ENCODE measurements around the gene ZNF407. TPM values are rescaled to one million over a fixed set of nuclear protein-coding genes. Genes with fewer than 3 reads are reported as not detected.

The ZNF407 gene
- total and polyA plus RNA-seq, 2 experiments from 2014 or later = 2.1 to 10.4 TPM

DNA sequence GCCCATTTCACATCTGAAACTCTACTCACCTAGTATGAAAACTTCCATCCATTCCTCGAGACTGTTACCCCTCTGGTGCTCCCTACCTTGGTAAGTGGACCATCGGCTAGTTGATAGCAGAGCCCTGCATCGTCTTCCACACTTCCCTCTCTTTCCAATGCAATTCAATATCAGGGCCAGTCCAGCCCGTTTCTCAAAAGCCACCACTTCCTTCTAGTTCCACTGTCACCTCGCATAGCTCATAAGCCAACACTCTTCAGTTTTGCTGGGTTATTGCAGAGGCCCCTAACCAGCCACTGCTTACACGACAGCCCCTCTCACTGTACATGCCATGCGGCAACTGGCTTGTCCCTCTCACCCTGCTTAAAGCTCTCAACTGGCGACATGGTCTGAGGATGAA is 10.2 kb upstream of the ZNF407 start (continued):
- TF ChIP-seq EZH2 (IDR thresholded peaks at IDR 0.05; ENCODE audit: low read depth, unreplicated experiment) (no peak), ZNF331 (CRISPR knock-in tag; IDR thresholded peaks at IDR 0.05; ENCODE audit: low read depth) (no peak), JUNB (IDR thresholded peaks at IDR 0.05; ENCODE audit: unreplicated experiment) (no peak)

DNA sequence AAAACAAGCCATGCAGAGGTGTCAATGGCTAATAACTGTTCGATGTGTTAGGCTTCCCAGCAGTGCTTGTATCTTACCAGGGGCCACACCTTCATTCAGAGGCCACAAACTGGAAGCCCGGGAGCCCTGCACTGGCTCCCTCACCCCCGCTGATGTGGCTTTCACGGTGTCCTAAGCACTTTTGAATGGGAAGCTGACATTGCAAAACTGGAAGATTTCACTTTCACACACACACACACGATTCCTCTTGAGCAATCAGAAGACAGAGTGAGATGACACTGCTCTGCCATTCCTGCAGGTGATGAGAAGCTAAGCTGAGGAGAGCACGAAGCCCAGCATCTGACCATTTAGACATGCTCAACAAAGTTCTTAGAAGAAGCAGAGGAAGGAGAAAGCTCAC is 8.6 kb upstream of the ZNF407 start:
- Histone ChIP-seq H4K20me1 (replicated peaks; ENCODE audit: insufficient read depth) (no peaks in the 10 kb centered on the region; the same call in 1 of the 2 replicates), H3F3A (replicated peaks; ENCODE audit: low read depth) (no peaks in the 10 kb centered on the region), H3K4me1 (ENCODE audit: insufficient read depth) (no peaks in the 10 kb centered on the region), H3K36me3 (ENCODE audit: insufficient read depth) (no peaks in the 10 kb centered on the region), H3K79me2 (replicated peaks; ENCODE audit: insufficient read depth) (no peaks in the 10 kb centered on the region), H3K27ac (ENCODE audit: low read depth) (no peak overlapping the region), H3K27me3 (ENCODE audit: insufficient read depth) (peaks cover 26% of the 10 kb centered on the region; the same call in 1 of the 2 replicates), H3K4me3 (no peak overlapping the region), H2AFZ (no peak overlapping the region), H3K4me2 (no peak overlapping the region), H3K9me2 (ENCODE audit: insufficient read depth) (no peaks in the 10 kb centered on the region)
- no peak for ATAC-seq
- Mint-ChIP-seq H3K27ac (no peak overlapping the region), H3K27me3 (ENCODE audit: insufficient read depth, low read depth, poor library complexity) (no peaks in the 10 kb centered on the region), H3K4me3 (no peak overlapping the region), H3K36me3 (ENCODE audit: low read depth) (peaks cover 12% of the 10 kb centered on the region; the same call in 2 of the 3 replicates), H3K4me1 (no peaks in the 10 kb centered on the region; the same call in 2 of the 3 replicates), H3K9me3 (no peaks in the 10 kb centered on the region; the same call in 2 of the 3 replicates)
- TF ChIP-seq, protein P1, sequence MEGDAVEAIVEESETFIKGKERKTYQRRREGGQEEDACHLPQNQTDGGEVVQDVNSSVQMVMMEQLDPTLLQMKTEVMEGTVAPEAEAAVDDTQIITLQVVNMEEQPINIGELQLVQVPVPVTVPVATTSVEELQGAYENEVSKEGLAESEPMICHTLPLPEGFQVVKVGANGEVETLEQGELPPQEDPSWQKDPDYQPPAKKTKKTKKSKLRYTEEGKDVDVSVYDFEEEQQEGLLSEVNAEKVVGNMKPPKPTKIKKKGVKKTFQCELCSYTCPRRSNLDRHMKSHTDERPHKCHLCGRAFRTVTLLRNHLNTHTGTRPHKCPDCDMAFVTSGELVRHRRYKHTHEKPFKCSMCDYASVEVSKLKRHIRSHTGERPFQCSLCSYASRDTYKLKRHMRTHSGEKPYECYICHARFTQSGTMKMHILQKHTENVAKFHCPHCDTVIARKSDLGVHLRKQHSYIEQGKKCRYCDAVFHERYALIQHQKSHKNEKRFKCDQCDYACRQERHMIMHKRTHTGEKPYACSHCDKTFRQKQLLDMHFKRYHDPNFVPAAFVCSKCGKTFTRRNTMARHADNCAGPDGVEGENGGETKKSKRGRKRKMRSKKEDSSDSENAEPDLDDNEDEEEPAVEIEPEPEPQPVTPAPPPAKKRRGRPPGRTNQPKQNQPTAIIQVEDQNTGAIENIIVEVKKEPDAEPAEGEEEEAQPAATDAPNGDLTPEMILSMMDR (conservative IDR thresholded peaks at IDR 0.05; ENCODE audit: low read depth in 2 of 2) = no peak
- TF ChIP-seq STAT1 (IDR thresholded peaks at IDR 0.05; ENCODE audit: unreplicated experiment) (no peak), ZNF114 (CRISPR knock-in tag; IDR thresholded peaks at IDR 0.05) (no peak), NANOG (IDR thresholded peaks at IDR 0.05; ENCODE audit: borderline replicate concordance) (no peak), EZH2phosphoT487 (IDR thresholded peaks at IDR 0.05; ENCODE audit: unreplicated experiment) (no peak)
- TF ChIP-seq, protein P2, sequence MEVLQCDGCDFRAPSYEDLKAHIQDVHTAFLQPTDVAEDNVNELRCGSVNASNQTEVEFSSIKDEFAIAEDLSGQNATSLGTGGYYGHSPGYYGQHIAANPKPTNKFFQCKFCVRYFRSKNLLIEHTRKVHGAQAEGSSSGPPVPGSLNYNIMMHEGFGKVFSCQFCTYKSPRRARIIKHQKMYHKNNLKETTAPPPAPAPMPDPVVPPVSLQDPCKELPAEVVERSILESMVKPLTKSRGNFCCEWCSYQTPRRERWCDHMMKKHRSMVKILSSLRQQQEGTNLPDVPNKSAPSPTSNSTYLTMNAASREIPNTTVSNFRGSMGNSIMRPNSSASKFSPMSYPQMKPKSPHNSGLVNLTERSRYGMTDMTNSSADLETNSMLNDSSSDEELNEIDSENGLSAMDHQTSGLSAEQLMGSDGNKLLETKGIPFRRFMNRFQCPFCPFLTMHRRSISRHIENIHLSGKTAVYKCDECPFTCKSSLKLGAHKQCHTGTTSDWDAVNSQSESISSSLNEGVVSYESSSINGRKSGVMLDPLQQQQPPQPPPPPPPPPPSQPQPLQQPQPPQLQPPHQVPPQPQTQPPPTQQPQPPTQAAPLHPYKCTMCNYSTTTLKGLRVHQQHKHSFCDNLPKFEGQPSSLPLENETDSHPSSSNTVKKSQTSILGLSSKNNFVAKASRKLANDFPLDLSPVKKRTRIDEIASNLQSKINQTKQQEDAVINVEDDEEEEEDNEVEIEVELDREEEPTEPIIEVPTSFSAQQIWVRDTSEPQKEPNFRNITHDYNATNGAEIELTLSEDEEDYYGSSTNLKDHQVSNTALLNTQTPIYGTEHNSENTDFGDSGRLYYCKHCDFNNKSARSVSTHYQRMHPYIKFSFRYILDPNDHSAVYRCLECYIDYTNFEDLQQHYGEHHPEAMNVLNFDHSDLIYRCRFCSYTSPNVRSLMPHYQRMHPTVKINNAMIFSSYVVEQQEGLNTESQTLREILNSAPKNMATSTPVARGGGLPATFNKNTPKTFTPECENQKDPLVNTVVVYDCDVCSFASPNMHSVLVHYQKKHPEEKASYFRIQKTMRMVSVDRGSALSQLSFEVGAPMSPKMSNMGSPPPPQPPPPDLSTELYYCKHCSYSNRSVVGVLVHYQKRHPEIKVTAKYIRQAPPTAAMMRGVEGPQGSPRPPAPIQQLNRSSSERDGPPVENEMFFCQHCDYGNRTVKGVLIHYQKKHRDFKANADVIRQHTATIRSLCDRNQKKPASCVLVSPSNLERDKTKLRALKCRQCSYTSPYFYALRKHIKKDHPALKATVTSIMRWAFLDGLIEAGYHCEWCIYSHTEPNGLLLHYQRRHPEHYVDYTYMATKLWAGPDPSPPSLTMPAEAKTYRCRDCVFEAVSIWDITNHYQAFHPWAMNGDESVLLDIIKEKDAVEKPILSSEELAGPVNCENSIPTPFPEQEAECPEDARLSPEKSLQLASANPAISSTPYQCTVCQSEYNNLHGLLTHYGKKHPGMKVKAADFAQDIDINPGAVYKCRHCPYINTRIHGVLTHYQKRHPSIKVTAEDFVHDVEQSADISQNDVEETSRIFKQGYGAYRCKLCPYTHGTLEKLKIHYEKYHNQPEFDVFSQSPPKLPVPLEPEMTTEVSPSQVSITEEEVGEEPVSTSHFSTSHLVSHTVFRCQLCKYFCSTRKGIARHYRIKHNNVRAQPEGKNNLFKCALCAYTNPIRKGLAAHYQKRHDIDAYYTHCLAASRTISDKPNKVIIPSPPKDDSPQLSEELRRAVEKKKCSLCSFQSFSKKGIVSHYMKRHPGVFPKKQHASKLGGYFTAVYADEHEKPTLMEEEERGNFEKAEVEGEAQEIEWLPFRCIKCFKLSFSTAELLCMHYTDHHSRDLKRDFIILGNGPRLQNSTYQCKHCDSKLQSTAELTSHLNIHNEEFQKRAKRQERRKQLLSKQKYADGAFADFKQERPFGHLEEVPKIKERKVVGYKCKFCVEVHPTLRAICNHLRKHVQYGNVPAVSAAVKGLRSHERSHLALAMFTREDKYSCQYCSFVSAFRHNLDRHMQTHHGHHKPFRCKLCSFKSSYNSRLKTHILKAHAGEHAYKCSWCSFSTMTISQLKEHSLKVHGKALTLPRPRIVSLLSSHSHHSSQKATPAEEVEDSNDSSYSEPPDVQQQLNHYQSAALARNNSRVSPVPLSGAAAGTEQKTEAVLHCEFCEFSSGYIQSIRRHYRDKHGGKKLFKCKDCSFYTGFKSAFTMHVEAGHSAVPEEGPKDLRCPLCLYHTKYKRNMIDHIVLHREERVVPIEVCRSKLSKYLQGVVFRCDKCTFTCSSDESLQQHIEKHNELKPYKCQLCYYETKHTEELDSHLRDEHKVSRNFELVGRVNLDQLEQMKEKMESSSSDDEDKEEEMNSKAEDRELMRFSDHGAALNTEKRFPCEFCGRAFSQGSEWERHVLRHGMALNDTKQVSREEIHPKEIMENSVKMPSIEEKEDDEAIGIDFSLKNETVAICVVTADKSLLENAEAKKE (CRISPR knock-in tag; IDR thresholded peaks at IDR 0.05) = no peak
- DNase-seq (ENCODE audit: low spot score) = no peak
